ENCODE measurements around the gene APOL3.
"Not testable (repeated sequence)": the region's sequence is repeated elsewhere in the genome, so short reads cannot be mapped to it uniquely, and the experiment has no call there.

The APOL3 gene

DNA sequence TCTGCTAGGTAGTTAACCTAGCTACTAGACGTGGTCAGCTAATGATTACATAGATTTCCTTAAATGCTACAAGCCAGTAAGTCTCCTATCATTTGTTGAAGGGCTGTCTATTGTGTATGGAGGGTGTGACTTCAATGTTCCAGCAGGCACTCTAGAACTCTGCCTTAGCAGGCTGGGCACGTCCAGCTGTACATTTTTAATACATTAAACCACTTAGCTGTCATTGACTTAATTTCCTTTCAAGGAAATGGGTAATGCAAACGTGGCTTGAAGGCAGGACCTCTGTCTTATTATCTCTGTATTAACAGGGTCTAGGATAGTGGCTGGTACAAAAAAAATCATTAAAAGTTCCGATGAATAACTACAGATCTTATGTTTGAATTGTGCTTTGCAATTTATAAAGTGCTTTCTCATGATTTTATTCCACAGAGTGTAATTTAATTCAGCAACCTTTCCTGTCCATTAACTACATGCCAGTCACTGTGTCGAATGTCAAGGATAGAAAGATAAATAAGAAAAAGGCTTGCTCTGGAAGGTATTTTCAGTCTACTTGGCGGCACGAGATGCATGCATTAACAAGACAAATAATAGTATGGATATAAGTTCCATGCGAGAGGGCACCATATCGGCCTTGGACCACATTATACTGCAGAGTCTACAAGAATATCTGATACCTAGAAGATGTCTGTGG, 60.3 kb downstream of the APOL3 start:
- no peak for DNase-seq

DNA sequence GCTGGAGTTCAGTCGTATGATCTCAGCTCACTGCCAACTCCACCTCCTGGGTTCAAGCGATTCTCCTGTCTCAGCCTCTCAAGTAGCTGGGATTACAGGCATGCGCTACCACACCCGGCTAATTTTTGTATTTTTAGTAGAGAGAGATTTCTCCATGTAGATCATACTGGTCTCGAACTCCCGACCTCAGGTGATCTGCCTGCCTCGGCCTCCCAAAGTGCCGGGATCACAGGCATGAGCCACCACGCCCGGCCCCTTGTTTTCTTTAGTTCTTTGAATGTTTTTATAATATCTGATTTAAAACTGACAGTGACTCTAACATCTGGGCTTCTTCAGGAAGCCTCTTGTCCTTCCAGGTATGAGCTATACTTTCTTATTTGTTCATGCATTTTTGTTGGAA, 61.0 kb downstream of the APOL3 start:
- DNase-seq, result not testable (repeated sequence)

DNA sequence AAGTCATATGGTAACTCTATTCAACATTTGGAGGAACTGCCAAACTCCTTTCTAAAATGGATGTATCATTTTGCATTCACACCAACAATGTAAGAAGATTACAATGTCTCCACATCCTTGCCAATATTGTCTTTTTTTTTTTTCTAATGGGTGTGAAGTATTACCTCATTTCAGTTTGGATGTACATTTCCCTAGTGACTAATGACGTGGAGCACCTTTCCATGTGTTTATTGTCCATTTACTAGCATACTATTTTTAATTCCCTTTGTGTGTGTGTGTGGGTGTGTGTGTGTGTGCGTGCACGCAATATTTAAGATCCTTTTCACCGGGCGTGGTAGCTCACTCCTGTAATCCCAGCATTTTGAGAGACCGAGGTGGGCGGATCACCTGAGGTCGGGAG, 62.7 kb downstream of the APOL3 start:
- DNase-seq, result no peak

DNA sequence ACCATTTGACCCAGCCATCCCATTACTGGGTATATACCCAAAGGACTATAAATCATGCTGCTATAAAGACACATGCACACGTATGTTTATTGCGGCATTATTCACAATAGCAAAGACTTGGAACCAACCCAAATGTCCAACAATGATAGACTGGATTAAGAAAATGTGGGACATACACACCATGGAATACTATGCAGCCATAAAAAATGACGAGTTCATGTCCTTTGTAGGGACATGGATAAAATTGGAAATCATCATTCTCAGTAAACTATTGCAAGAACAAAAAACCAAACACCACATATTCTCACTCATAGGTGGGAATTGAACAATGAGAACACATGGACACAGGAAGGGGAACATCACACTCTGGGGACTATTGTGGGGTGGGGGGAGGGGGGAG, 69.8 kb downstream of the APOL3 start:
- not testable (repeated sequence) for DNase-seq
